ENCODE data around the gene SLC22A2. TPM values are rescaled to one million over a fixed set of nuclear protein-coding genes. Genes with fewer than 3 reads are reported as not detected.

Gene SLC22A2
- total RNA-seq, 1 experiment from 2014 or later: 1.2 TPM

Other genes with a start within 250 kb of the SLC22A2 start
- 0.07 and 0.17 TPM in 2 replicates for gene SLC22A1, start 137.0 kb downstream of the SLC22A2 start, total RNA-seq (2014; rRNA removed; shearing (Covaris generic))
- 0.10 TPM in 1 of 2 replicates, not detected in the other for gene SLC22A3, start 89.6 kb upstream of the SLC22A2 start, total RNA-seq (2014; rRNA removed; shearing (Covaris generic))

Measured in A172 (cell line).